OCI-LY1 (cell line): ENCODE results near the gene FBRSL1.

ENCODE experiments used
- H2AFZ ChIP-seq: fragments of 200-600 bp; sonication (generic), shearing (Covaris generic); 2 replicates; pipeline ENCODE4 v1.6.0; 2014; ENCODE audit warnings: antibody characterized with exemption, mild to moderate bottlenecking, low read length
- H3F3A ChIP-seq: fragments of 200-600 bp; sonication (generic), shearing (Covaris generic); 2 replicates; pipeline ENCODE4 v1.6.0; 2014; ENCODE audit warnings: mild to moderate bottlenecking, antibody characterized with exemption, low read length, moderate library complexity; ENCODE audit not compliant: insufficient read depth
- H3K27ac ChIP-seq: fragments of 200-600 bp; sonication (generic); 2 replicates; pipeline ENCODE4 v1.5.1; 2014; ENCODE audit warnings: low read length, mixed run types, mild to moderate bottlenecking, low read depth; ENCODE audit not compliant: poor library complexity, severe bottlenecking
- H3K27me3 ChIP-seq: fragments of 200-600 bp; sonication (generic); 2 replicates; pipeline ENCODE4 v1.6.0; 2014; ENCODE audit warnings: antibody characterized with exemption, mild to moderate bottlenecking, low read length, moderate library complexity; ENCODE audit not compliant: insufficient read depth
- H3K36me3 ChIP-seq: fragments of 200-600 bp; sonication (generic); 2 replicates; pipeline ENCODE4 v1.6.1; 2014; ENCODE audit warnings: mild to moderate bottlenecking, antibody characterized with exemption, low read length, moderate library complexity, mixed read lengths; ENCODE audit not compliant: insufficient read depth
- H3K4me1 ChIP-seq: fragments of 200-600 bp; sonication (generic); 2 replicates; pipeline ENCODE4 v1.5.1; 2014; ENCODE audit warnings: mild to moderate bottlenecking, low read length, moderate library complexity; ENCODE audit not compliant: insufficient read depth, severe bottlenecking
- H3K4me2 ChIP-seq: fragments of 200-600 bp; sonication (generic), shearing (Covaris generic); 2 replicates; pipeline ENCODE4 v1.6.1; 2014; ENCODE audit warnings: low read length
- H3K4me3 ChIP-seq: fragments of 200-600 bp; sonication (generic); 2 replicates; pipeline ENCODE4 v1.5.1; 2014; ENCODE audit warnings: low read length, low read depth, mild to moderate bottlenecking, mixed read lengths; ENCODE audit not compliant: poor library complexity, severe bottlenecking
- H3K79me2 ChIP-seq: fragments of 200-600 bp; shearing (Covaris generic); 2 replicates; pipeline ENCODE4 v1.6.1; 2016; ENCODE audit warnings: mixed run types, low read length, mixed read lengths; ENCODE audit not compliant: insufficient read depth
- H3K9ac ChIP-seq: fragments of 200-600 bp; sonication (generic), shearing (Covaris generic); 2 replicates; pipeline ENCODE4 v1.6.1; 2014; ENCODE audit warnings: mild to moderate bottlenecking, low read length, mixed read lengths
- H3K9me2 ChIP-seq: fragments of 200-600 bp; sonication (generic), shearing (Covaris generic); 2 replicates; pipeline ENCODE4 v1.6.1; 2014; ENCODE audit warnings: low read depth, mild to moderate bottlenecking, low read length, mixed read lengths
- H3K9me3 ChIP-seq: fragments of 200-600 bp; shearing (Covaris generic); 2 replicates; pipeline ENCODE4 v1.6.1; 2014; ENCODE audit warnings: low read length, mixed read lengths
- H4K20me1 ChIP-seq: fragments of 200-600 bp; sonication (generic), shearing (Covaris generic); 2 replicates; pipeline ENCODE4 v1.6.0; 2016; ENCODE audit warnings: mild to moderate bottlenecking, low read length; ENCODE audit not compliant: insufficient read depth
- CTCF ChIP-seq: fragments of 200-600 bp; sonication (generic), shearing (Covaris generic); IDR thresholded peaks from 2 replicates; pipeline ENCODE4 v1.5.1; 2017; ENCODE audit warnings: mild to moderate bottlenecking, antibody characterized with exemption, low read length, moderate library complexity, mixed read lengths
- EZH2 ChIP-seq: fragments of 200-600 bp; sonication (generic), shearing (Covaris generic); IDR thresholded peaks from 2 replicates; pipeline ENCODE4 v1.8.0; 2017; ENCODE audit warnings: borderline replicate concordance, mixed run types, mild to moderate bottlenecking, antibody characterized with exemption, low read length, moderate library complexity, mixed read lengths

FBRSL1 gene

GRCh38 chr12:132525011-132525832, 35.3 kb downstream of the FBRSL1 start:
- H2AFZ ChIP-seq: no peak overlapping the region
- no peaks in the 10 kb centered on the region for H3F3A ChIP-seq
- H3K27me3 ChIP-seq: no peaks in the 10 kb centered on the region
- no peaks in the 10 kb centered on the region for H3K9me3 ChIP-seq
- no peaks in the 10 kb centered on the region for H3K79me2 ChIP-seq
- H4K20me1 ChIP-seq: no peaks in the 10 kb centered on the region
- no peaks in the 10 kb centered on the region for H3K9me2 ChIP-seq
- H3K4me2 ChIP-seq: no peak overlapping the region
- H3K27ac ChIP-seq: no peak overlapping the region
- H3K4me1 ChIP-seq: no peaks in the 10 kb centered on the region
- no peak overlapping the region for H3K4me3 ChIP-seq
- TF ChIP-seq EZH2 (no peak), CTCF (no peak)
- no peak overlapping the region for H3K9ac ChIP-seq
- H3K36me3 ChIP-seq: no peaks in the 10 kb centered on the region

GRCh38 chr12:132525833-132526455, 36.0 kb downstream of the FBRSL1 start:
- H3F3A ChIP-seq: no peaks in the 10 kb centered on the region
- TF ChIP-seq EZH2 (no peak), CTCF (no peak)
- no peaks in the 10 kb centered on the region for H3K79me2 ChIP-seq
- no peak overlapping the region for H3K4me3 ChIP-seq
- no peaks in the 10 kb centered on the region for H3K4me1 ChIP-seq
- H3K36me3 ChIP-seq: no peaks in the 10 kb centered on the region
- H3K9me3 ChIP-seq: no peaks in the 10 kb centered on the region
- no peaks in the 10 kb centered on the region for H4K20me1 ChIP-seq
- no peak overlapping the region for H3K27ac ChIP-seq
- no peaks in the 10 kb centered on the region for H3K27me3 ChIP-seq
- no peak overlapping the region for H3K4me2 ChIP-seq
- no peak overlapping the region for H2AFZ ChIP-seq
- no peaks in the 10 kb centered on the region for H3K9me2 ChIP-seq
- no peak overlapping the region for H3K9ac ChIP-seq

- Histone ChIP-seq H3K4me3 (no peak overlapping the region), H4K20me1 (no peaks in the 10 kb centered on the region), H3K27ac (no peak overlapping the region), H3K9me3 (no peaks in the 10 kb centered on the region), H3K4me1 (no peaks in the 10 kb centered on the region), H3K9ac (no peak overlapping the region), H3K9me2 (no peaks in the 10 kb centered on the region), H3K27me3 (no peaks in the 10 kb centered on the region), H3K79me2 (no peaks in the 10 kb centered on the region), H3F3A (no peaks in the 10 kb centered on the region), H3K36me3 (no peaks in the 10 kb centered on the region), H3K4me2 (no peak overlapping the region), H2AFZ (no peak overlapping the region)
- no peak for TF ChIP-seq EZH2
- no peak for TF ChIP-seq CTCF
Measured at GRCh38 chr12:132527186-132527882, 37.4 kb downstream of the FBRSL1 start.
